BLaER1 (cell line): Measurements from ENCODE around the gene ICAM3.
"Not testable (repeated sequence)": the region's sequence is repeated elsewhere in the genome, so short reads cannot be mapped to it uniquely, and the experiment has no call there.

Experiments
- H3K27ac ChIP-seq: shearing (Covaris generic); formaldehyde crosslinking; 2 replicates; pipeline ENCODE4 v1.8.1; 2022
- H3K27me3 ChIP-seq: shearing (Covaris generic); formaldehyde crosslinking; 2 replicates; pipeline ENCODE4 v1.8.1; 2022
- H3K36me3 ChIP-seq: shearing (Covaris generic); formaldehyde crosslinking; 2 replicates; pipeline ENCODE4 v1.8.1; 2022
- H3K4me1 ChIP-seq: shearing (Covaris generic); formaldehyde crosslinking; 2 replicates; pipeline ENCODE4 v1.8.1; 2022
- H3K4me2 ChIP-seq: shearing (Covaris generic); formaldehyde crosslinking; 2 replicates; pipeline ENCODE4 v1.8.1; 2022
- H3K4me3 ChIP-seq: shearing (Covaris generic); formaldehyde crosslinking; 2 replicates; pipeline ENCODE4 v1.8.1; 2022
- H3K9ac ChIP-seq: shearing (Covaris generic); formaldehyde crosslinking; 2 replicates; pipeline ENCODE4 v1.8.1; 2022
- H3K9me3 ChIP-seq: shearing (Covaris generic); formaldehyde crosslinking; 2 replicates; pipeline ENCODE4 v1.8.1; 2022
- H4K20me1 ChIP-seq: shearing (Covaris generic); formaldehyde crosslinking; 2 replicates; pipeline ENCODE4 v1.8.1; 2022
- Cebpa-rat ChIP-seq: shearing (Covaris generic); IDR thresholded peaks from 2 replicates; pipeline ENCODE4 v1.8.1; 2022

The ICAM3 gene

GRCh38 chr19:10352764-10353671, 13.6 kb upstream of the ICAM3 start:
- H3K36me3 ChIP-seq = peaks cover 91% of the 10 kb centered on the region
- no peak for TF ChIP-seq Cebpa-rat

GRCh38 chr19:10346509-10346908, 7.1 kb upstream of the ICAM3 start:
- Histone ChIP-seq H3K36me3 (peaks cover 30% of the 10 kb centered on the region), H3K9ac (no peak overlapping the region), H3K9me3 (no peaks in the 10 kb centered on the region), H3K27ac (no peak overlapping the region), H3K4me3 (no peak overlapping the region), H3K4me1 (no peaks in the 10 kb centered on the region), H4K20me1 (no peaks in the 10 kb centered on the region), H3K27me3 (no peaks in the 10 kb centered on the region), H3K4me2 (no peak overlapping the region)
- TF ChIP-seq Cebpa-rat = no peak

More at GRCh38 chr19:10352764-10353671, 13.6 kb upstream of the ICAM3 start:
- H3K4me3 ChIP-seq = no peak overlapping the region
- H4K20me1 ChIP-seq = no peaks in the 10 kb centered on the region
- H3K4me2 ChIP-seq = no peak overlapping the region
- no peak overlapping the region for H3K9ac ChIP-seq
- H3K4me1 ChIP-seq = no peaks in the 10 kb centered on the region
- H3K27ac ChIP-seq = no peak overlapping the region
- H3K9me3 ChIP-seq = no peaks in the 10 kb centered on the region
- H3K27me3 ChIP-seq = no peaks in the 10 kb centered on the region

- Histone ChIP-seq H3K27ac (no peak overlapping the region), H3K27me3 (no peaks in the 10 kb centered on the region), H3K4me3 (no peak overlapping the region), H4K20me1 (no peaks in the 10 kb centered on the region), H3K4me2 (no peak overlapping the region), H3K4me1 (peaks cover 13% of the 10 kb centered on the region), H3K9ac (no peak overlapping the region), H3K9me3 (no peaks in the 10 kb centered on the region), H3K36me3 (peaks cover 12% of the 10 kb centered on the region)
- TF ChIP-seq Cebpa-rat = no peak
Measured at GRCh38 chr19:10344780-10345179, 5.4 kb upstream of the ICAM3 start.

GRCh38 chr19:10343495-10343894, 4.1 kb upstream of the ICAM3 start:
- no peaks in the 10 kb centered on the region for H3K36me3 ChIP-seq
- TF ChIP-seq Cebpa-rat = no peak
- no peak overlapping the region for H3K9ac ChIP-seq
- no peak overlapping the region for H3K4me3 ChIP-seq
- no peak overlapping the region for H3K27ac ChIP-seq
- no peaks in the 10 kb centered on the region for H3K9me3 ChIP-seq
- no peaks in the 10 kb centered on the region for H4K20me1 ChIP-seq
- peaks cover 25% of the 10 kb centered on the region for H3K4me1 ChIP-seq
- H3K27me3 ChIP-seq = no peaks in the 10 kb centered on the region
- no peak overlapping the region for H3K4me2 ChIP-seq

- Histone ChIP-seq H3K9me3 (no peaks in the 10 kb centered on the region), H4K20me1 (no peaks in the 10 kb centered on the region), H3K36me3 (peaks cover 6% of the 10 kb centered on the region; the same call in 1 of the 2 replicates), H3K4me1 (peaks cover 28% of the 10 kb centered on the region), H3K27ac (peak overlapping the region; percentile 74), H3K27me3 (no peaks in the 10 kb centered on the region), H3K4me2 (peak overlapping the region; percentile 66), H3K9ac (no peak overlapping the region; the same call in 1 of the 2 replicates), H3K4me3 (peak overlapping the region; percentile 53; the same call in 1 of the 2 replicates)
- TF ChIP-seq Cebpa-rat = no peak
Measured at GRCh38 chr19:10339977-10340376, 553 bp upstream of the ICAM3 start.

GRCh38 chr19:10338940-10339339, 484 bp downstream of the ICAM3 start:
- H3K36me3 ChIP-seq = peaks cover 6% of the 10 kb centered on the region; the same call in 1 of the 2 replicates
- H3K4me1 ChIP-seq = peaks cover 38% of the 10 kb centered on the region
- peak overlapping the region; percentile 53 for H3K4me3 ChIP-seq
- H3K27me3 ChIP-seq = no peaks in the 10 kb centered on the region
- H3K9ac ChIP-seq = peak overlapping the region; percentile 28; the same call in 1 of the 2 replicates
- H3K27ac ChIP-seq = peak overlapping the region; percentile 74
- H3K9me3 ChIP-seq = no peaks in the 10 kb centered on the region
- no peaks in the 10 kb centered on the region for H4K20me1 ChIP-seq
- peak overlapping the region; percentile 66 for H3K4me2 ChIP-seq
- TF ChIP-seq Cebpa-rat = no peak

- not testable (repeated sequence) for H3K9ac ChIP-seq, H3K27ac ChIP-seq, H3K9me3 ChIP-seq, H3K4me2 ChIP-seq, H3K27me3 ChIP-seq, H3K4me3 ChIP-seq
- peaks cover 12% of the 10 kb centered on the region for H3K36me3 ChIP-seq
- peaks cover 12% of the 10 kb centered on the region for H4K20me1 ChIP-seq
- peaks cover 50% of the 10 kb centered on the region for H3K4me1 ChIP-seq
Measured at GRCh38 chr19:10336725-10337124, 2.7 kb downstream of the ICAM3 start.

- Histone ChIP-seq H3K36me3 (peaks cover 21% of the 10 kb centered on the region), H3K27me3 (no peaks in the 10 kb centered on the region), H3K9ac (no peak overlapping the region), H3K4me1 (peaks cover 50% of the 10 kb centered on the region), H3K27ac (0 out of 2 replicates have a peak overlapping the region, but pooled peaks have one; percentile 9), H4K20me1 (peaks cover 25% of the 10 kb centered on the region), H3K4me2 (no peak overlapping the region), H3K4me3 (no peak overlapping the region), H3K9me3 (no peaks in the 10 kb centered on the region)
- TF ChIP-seq Cebpa-rat = no peak
Measured at GRCh38 chr19:10335352-10335985, 4.0 kb downstream of the ICAM3 start.

GRCh38 chr19:10334588-10335351, 4.7 kb downstream of the ICAM3 start:
- H3K9me3 ChIP-seq = no peaks in the 10 kb centered on the region
- peaks cover 32% of the 10 kb centered on the region for H4K20me1 ChIP-seq
- H3K9ac ChIP-seq = no peak overlapping the region
- no peaks in the 10 kb centered on the region for H3K27me3 ChIP-seq
- H3K27ac ChIP-seq = no peak overlapping the region
- H3K36me3 ChIP-seq = peaks cover 28% of the 10 kb centered on the region
- TF ChIP-seq Cebpa-rat = no peak
- H3K4me1 ChIP-seq = peaks cover 43% of the 10 kb centered on the region
- no peak overlapping the region; the same call in 1 of the 2 replicates for H3K4me3 ChIP-seq
- H3K4me2 ChIP-seq = peak overlapping the region; percentile 86
